Dedifferentiated amniotic fluid mesenchymal stem cell (primary cell): Measurements from ENCODE around the gene ZDHHC11B.
"Not testable (repeated sequence)": the region's sequence is repeated elsewhere in the genome, so short reads cannot be mapped to it uniquely, and the experiment has no call there.

Source experiments
- DNase-seq: peaks from one replicate; pipeline ENCODE4 v3.0.0-alpha.2; 2016; ENCODE audit errors: extremely low spot score

ZDHHC11B gene

DNA sequence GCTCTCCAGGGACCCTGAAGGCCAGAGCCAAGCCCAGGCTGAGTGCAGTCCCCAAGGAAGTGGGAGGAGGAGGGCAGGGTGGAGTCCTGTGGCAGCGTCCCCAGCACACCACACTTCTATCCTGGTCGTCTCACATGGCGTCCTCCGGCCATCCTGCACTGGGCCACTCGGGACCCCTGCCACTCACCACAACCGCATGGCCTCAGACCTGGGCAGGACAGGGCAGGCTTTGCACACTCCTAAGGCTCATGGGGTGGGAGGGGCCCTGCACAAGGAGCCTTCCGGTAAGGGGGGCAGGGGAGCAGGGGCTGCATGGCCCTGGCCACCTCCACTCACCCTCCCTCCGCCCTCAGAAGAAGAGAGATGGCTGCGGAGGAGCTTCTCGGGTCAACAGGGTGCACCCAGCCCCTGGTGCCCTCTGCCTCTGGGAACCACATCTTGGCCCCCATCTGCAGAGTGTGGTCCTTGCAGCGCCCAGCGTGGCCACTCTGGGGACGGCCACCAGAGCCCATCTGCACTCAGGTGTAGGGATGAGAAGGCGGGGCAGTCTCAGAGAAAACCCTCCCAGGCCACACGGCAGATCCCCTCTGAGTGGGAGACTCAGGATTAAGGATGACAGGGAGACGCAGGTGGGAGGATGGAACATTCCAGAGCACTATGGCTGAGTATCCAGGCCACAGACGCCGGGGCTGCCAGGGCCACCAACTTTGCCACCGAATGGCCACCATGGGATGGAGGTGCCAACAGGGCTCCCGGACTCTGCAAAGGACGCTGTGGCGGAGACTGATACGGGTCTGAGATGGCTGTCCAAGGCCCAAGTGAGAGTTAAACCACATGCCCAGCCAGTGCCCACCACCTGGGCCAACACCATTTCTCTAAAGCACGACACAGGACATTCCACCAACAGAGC lies 99.0 kb downstream of the ZDHHC11B start:
- DNase-seq, result no peak

DNA sequence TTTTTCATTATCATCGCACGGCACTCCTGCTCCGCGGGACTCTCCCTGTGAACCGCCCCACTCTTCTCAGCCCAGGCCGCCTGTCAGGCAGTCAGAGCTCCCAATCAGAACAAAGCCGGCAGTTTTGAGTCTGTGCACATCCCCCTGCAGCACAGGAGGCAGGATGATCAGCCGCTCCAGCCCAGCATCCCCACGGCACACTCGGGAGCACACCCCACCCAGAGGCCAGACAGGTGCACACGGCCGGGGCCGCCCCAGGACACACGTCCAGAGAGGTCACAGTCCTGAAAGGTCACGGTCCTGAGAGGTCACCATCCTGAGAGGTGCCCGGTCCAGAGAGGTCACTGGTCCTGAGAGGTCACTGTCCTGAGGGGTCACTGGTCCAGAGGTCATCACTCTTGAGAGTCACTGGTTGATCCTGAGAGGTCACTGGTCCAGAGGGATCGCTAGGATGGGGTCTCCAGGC lies 99.7 kb downstream of the ZDHHC11B start:
- no peak for DNase-seq

GRCh38 chr5:683551-684481 lies 100.7 kb downstream of the ZDHHC11B start:
- no peak for DNase-seq

DNA sequence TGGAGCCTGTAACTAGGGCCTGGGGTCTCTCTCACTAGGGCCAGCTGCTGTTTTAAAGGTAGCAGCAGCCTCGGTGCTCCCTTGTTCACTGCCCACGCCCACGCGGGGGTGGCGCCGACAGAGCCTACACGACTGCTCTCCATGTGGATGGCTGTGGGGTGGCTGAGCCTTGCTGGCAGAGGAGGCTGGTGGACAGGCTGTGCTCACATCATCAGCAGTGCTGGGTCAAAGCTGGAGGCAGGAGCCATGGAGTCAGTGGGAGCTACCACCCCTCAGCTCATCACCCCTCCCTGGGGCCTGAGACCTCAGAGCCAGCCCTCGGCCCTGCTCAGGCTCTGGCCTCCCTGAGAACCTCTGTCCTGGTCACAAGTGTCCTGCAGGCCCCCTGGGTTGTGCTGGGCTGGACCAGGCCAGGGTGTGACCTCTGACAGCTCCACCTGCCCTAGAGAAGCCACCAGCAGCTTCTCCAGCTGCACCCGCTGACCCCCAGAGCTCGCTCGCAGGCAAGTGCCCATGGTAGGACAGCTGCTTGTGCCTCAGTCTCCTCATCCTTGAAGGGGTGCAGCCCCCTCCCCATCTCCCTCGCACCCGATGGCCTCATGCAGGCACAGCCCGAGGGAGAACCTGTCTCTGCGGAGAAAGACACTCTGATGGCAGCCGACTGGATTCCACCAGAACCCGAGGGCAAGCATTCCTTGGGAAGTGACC lies 101.7 kb downstream of the ZDHHC11B start:
- DNase-seq, result not testable (repeated sequence)

GRCh38 chr5:682216-682615 lies 102.3 kb downstream of the ZDHHC11B start:
- not testable (repeated sequence) for DNase-seq

- DNase-seq, result not testable (repeated sequence)
These were observed 103.0 kb downstream of the ZDHHC11B start for GRCh38 chr5:681317-682191.

DNA sequence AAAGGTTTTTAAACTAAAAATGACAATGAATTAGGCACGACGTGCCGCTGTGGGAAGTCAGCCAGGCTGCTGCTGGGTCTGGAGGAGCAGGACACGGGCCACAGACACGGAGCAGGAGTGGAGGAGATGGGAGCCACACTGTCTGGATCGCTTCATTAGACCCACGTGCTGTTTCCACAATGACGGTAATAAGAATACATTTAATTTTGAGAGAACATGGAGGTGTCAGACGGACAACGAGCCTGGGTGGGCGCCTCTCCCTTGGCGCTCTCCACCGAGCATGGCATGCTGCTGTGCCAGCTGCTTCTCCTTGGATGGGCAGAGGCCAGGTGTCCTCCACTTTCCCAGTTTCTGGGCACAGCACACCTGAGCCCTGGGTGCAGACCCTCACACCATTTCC lies 103.7 kb downstream of the ZDHHC11B start:
- DNase-seq, result not testable (repeated sequence)

DNA sequence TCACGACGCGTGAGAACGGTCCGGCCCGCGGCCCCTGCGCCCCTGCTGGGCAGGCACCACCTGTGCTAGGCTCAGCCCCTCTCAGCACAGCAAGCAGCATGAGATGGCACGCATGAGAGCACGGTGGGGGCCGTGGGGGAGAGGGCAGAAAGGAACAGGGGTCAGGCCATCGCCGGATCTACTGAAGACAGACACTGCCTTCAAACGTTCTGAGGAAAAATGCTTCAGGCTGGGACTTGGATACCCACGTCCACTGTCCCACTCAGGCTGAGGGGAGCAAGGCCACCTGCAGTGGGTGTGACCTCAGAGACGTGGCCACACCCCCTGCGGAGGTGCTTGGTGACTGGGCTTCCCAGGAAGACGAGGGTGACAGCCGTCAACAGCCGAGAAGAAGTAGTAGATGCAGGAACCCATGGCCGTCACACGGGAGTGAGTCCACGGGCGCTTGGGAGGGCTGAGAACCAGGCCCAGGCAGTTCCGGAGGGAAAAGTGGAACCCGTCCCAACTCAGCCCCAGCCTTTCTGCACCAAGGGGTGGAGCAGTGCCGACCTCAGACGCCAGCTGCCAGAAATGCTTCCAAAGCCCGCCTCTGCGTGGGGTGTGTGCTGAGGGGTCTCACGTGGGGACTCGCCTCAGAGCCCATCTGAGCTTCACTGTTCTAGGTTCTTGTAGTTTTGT lies 104.3 kb downstream of the ZDHHC11B start:
- not testable (repeated sequence) for DNase-seq

GRCh38 chr5:679166-679895 lies 105.2 kb downstream of the ZDHHC11B start:
- not testable (repeated sequence) for DNase-seq

GRCh38 chr5:678521-678920 lies 106.0 kb downstream of the ZDHHC11B start:
- not testable (repeated sequence) for DNase-seq

- no peak for DNase-seq
These were observed 107.1 kb downstream of the ZDHHC11B start for GRCh38 chr5:677131-678101.

DNA sequence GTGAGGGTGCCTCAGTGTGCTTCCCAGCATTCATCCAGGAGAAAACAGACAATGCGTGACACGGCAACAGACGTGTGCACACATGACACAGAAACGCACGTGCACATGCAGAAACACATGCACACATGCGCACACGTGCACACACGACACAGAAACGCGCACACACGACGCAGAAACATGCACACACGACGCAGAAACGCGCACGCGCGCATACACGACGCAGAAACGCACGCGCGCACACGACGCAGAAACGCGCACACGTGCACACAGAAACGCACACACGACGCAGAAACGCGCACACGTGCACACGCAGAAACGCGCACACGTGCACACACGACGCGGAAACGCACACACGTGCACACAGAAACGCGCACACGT lies 107.8 kb downstream of the ZDHHC11B start:
- no peak for DNase-seq

DNA sequence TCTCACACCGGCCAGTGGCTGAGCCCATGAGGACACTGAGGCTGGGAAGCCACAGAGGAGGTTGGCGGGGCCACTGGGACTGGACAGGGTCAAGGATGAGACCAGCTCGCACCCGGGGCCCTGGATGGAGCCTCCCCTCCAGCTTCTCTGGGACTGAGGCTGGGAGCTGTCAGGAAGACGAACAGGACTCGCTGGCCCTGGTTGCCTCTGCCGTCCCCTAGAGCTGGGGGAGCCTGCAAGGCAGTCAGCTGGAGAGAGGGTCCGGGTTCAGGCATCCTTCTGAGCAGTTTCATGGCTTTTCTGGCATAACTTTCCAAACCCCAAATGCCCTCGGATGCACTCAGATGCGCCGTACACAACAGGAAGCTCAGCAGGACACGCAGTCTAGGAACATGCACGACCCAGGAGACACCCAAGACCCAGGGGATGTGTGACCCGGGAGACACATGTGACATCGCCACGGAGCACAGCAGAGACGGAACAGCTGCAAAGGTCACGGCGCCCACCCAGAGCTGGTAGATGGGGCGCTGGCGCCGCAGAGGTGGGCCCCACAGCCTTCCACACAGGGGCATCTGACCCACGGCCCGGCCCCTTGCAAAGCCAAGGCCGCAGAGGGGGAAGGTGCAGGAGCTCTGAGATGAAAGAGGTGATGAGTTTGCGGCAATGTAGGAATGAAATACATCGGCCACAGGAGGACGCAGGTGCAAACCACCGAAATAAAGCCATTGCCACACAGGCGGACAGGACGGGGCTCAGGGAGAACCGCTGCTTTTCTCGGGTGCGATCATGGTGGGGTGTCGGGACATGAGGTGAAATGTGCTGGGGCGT lies 108.4 kb downstream of the ZDHHC11B start:
- no peak for DNase-seq

DNA sequence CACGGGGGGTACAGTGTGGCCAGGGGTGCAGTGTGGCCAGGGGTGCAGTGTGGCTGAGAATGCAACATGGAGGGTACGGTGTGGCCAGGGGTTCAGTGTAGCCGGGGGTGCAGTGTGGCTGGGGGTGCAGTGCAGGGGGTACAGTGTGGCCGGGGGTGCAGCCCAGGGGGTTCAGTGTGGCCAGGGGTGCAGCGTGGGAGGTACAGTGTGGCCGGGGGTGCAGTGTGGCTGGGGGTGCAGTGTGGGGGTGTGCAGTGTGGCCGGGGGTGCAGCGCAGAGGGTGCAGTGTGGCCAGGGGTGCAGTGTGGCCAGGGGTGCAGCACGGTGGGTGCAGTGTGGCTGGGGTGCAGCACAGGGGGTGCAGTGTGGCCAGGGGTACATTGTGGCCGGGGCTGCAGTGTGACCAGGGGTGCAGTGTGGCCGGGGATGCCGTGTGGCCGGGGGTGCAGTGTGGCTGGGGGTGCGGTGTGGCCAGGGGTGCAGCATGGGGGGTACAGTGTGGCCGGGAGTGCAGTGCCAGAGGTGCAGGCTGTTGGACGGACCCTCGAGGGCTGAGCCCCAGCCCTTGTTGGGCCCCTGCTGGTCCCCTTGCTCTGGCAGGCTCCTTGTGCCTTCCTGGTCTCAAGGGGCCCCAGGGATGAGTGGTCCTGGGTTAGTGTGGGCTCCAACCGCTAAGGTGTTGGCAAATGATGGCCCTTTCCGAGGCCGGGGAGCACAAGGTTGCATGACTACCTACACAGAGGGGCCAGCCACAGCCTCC lies 109.2 kb downstream of the ZDHHC11B start:
- no peak for DNase-seq

DNA sequence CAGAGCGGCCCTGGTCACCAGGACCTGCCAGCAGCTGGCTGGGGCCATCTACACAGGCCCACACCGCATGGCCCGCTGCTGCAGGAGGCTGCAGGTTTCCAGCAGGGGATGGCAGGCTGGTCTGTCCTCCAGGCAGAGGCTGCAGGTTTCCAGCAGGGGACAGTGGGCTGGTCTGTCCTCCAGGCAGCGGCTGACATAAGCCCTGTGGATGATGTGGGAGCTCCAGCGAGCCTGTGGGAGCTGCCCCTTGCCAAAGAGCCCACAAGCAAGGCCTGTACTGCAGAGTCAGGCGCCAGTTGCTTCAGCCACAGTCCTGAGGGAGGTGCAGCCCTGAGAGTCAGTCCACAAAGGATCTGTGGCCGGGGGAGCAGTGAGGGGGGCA lies 109.9 kb downstream of the ZDHHC11B start:
- no peak for DNase-seq

- no peak for DNase-seq
These were observed 110.5 kb downstream of the ZDHHC11B start for GRCh38 chr5:673831-674629.
